HTR-8/SVneo (cell line): ENCODE data around the gene DCTN1.
"Not testable (repeated sequence)": the region's sequence is repeated elsewhere in the genome, so short reads cannot be mapped to it uniquely, and the experiment has no call there.

Experiments
- DNase-seq: peaks from one replicate; pipeline ENCODE4 v3.0.0; 2011; ENCODE audit warnings: low spot score, mixed read lengths; ENCODE audit not compliant: insufficient read length
- FAIRE-seq: peaks from 2 replicates; lab custom pipeline; 2011; peaks lifted over from hg19 to GRCh38; lab: Jason Lieb, UNC

DCTN1 gene

GRCh38 chr2:74379851-74380789 lies at the start of gene DCTN1:
DCTN1 (minus strand) TSS chr2:74380311; CDS start chr2:74380037, 274 bp downstream.
- DNase-seq: peak; percentile 76
- peak; percentile 81 for FAIRE-seq

- FAIRE-seq (no peak), DNase-seq (no peak)
These were observed 48.6 kb upstream of the DCTN1 start for GRCh38 chr2:74428675-74429074.

- FAIRE-seq (no peak), DNase-seq (no peak)
These were observed 47.4 kb upstream of the DCTN1 start for GRCh38 chr2:74427551-74427950.

- DNase-seq (no peak), FAIRE-seq (no peak)
These were observed 46.2 kb upstream of the DCTN1 start for GRCh38 chr2:74426181-74426758.

- FAIRE-seq (no peak), DNase-seq (no peak)
These were observed 45.4 kb upstream of the DCTN1 start for GRCh38 chr2:74425523-74425922.

- FAIRE-seq: no peak
These were observed 44.9 kb upstream of the DCTN1 start for GRCh38 chr2:74424995-74425406.

GRCh38 chr2:74424139-74424992 lies 44.3 kb upstream of the DCTN1 start:
- DNase-seq (no peak), FAIRE-seq (no peak)

More at GRCh38 chr2:74424995-74425406, 44.9 kb upstream of the DCTN1 start:
- no peak for DNase-seq

GRCh38 chr2:74423231-74424095 lies 43.4 kb upstream of the DCTN1 start:
- DNase-seq (no peak), FAIRE-seq (no peak)

- DNase-seq: peak; percentile 96
- peak; percentile 99 for FAIRE-seq
These were observed 41.2 kb upstream of the DCTN1 start, which contains the start of the genes C2orf81 and WDR54 for GRCh38 chr2:74421221-74421870. C2orf81 (minus strand) TSS chr2:74421619; CDS start chr2:74421560, 59 bp downstream. WDR54 (plus strand) TSS chr2:74421730; CDS start chr2:74422154, 424 bp downstream.

- not testable (repeated sequence) for FAIRE-seq
These were observed 40.5 kb upstream of the DCTN1 start for GRCh38 chr2:74420443-74421103.

GRCh38 chr2:74420006-74420405 lies 39.9 kb upstream of the DCTN1 start:
- DNase-seq (no peak), FAIRE-seq (no peak)

More at GRCh38 chr2:74420443-74421103, 40.5 kb upstream of the DCTN1 start:
- DNase-seq: not testable (repeated sequence)

GRCh38 chr2:74419345-74419744 lies 39.2 kb upstream of the DCTN1 start:
- DNase-seq: no peak
- no peak for FAIRE-seq

GRCh38 chr2:74418312-74418711 lies 38.2 kb upstream of the DCTN1 start:
- no peak for FAIRE-seq
- DNase-seq: no peak

GRCh38 chr2:74417763-74418162 lies 37.7 kb upstream of the DCTN1 start:
- DNase-seq: no peak

GRCh38 chr2:74417197-74417596 lies 37.1 kb upstream of the DCTN1 start:
- no peak for FAIRE-seq
- DNase-seq: no peak

More at GRCh38 chr2:74417763-74418162, 37.7 kb upstream of the DCTN1 start:
- FAIRE-seq: no peak

GRCh38 chr2:74416778-74417177 lies 36.7 kb upstream of the DCTN1 start:
- no peak for FAIRE-seq
- no peak for DNase-seq

- DNase-seq (no peak), FAIRE-seq (no peak)
These were observed 35.8 kb upstream of the DCTN1 start for GRCh38 chr2:74415762-74416395.
